Measurements from ENCODE around the gene NAA15.
"Not testable (repeated sequence)": the region's sequence is repeated elsewhere in the genome, so short reads cannot be mapped to it uniquely, and the experiment has no call there.

Gene NAA15

GRCh38 chr4:139297001-139297410, 4.3 kb upstream of the NAA15 start:
- DNase-seq (ENCODE audit: low read depth in 2 of 2), result no peak

GRCh38 chr4:139299536-139299935, 1.8 kb upstream of the NAA15 start:
- no peak for DNase-seq (ENCODE audit: low read depth in 2 of 2)

GRCh38 chr4:139300431-139301112, 733 bp upstream of the NAA15 start:
- no peak for DNase-seq (ENCODE audit: low read depth in 2 of 2)

- DNase-seq (ENCODE audit: low read depth in 2 of 2), result peak; percentile 45 to 47
Observed at GRCh38 chr4:139301821-139302611, 711 bp downstream of the NAA15 start, which contains the start of gene NDUFC1. TSS of gene NDUFC1 (minus strand) at chr4:139302477. CDS start at chr4:139295798, 6,679 bp downstream.

GRCh38 chr4:139304920-139305319, 3.6 kb downstream of the NAA15 start:
- no peak for DNase-seq (ENCODE audit: low read depth in 2 of 2)

- DNase-seq (ENCODE audit: low read depth in 2 of 2), result no peak
Observed at GRCh38 chr4:139311909-139312308, 10.6 kb downstream of the NAA15 start.

GRCh38 chr4:139312552-139313332, 11.4 kb downstream of the NAA15 start:
- no peak for DNase-seq (ENCODE audit: low read depth in 2 of 2)

- DNase-seq (ENCODE audit: low read depth in 2 of 2), result not testable (repeated sequence)
Observed at GRCh38 chr4:139313414-139313813, 12.1 kb downstream of the NAA15 start.

- DNase-seq (ENCODE audit: low read depth in 2 of 2), result no peak
Observed at GRCh38 chr4:139314047-139314800, 12.9 kb downstream of the NAA15 start.

- no peak for DNase-seq (ENCODE audit: low read depth in 2 of 2)
Observed at GRCh38 chr4:139315221-139315675, 13.9 kb downstream of the NAA15 start.

- DNase-seq (ENCODE audit: low read depth in 2 of 2), result no peak
Observed at GRCh38 chr4:139316733-139317132, 15.4 kb downstream of the NAA15 start.

- DNase-seq (ENCODE audit: low read depth in 2 of 2), result no peak
Observed at GRCh38 chr4:139317635-139318034, 16.3 kb downstream of the NAA15 start.

GRCh38 chr4:139319571-139319970, 18.3 kb downstream of the NAA15 start:
- DNase-seq (ENCODE audit: low read depth in 2 of 2), result no peak

GRCh38 chr4:139322070-139322469, 20.8 kb downstream of the NAA15 start:
- DNase-seq (ENCODE audit: low read depth in 2 of 2), result not testable (repeated sequence)

GRCh38 chr4:139322541-139322940, 21.2 kb downstream of the NAA15 start:
- not testable (repeated sequence) for DNase-seq (ENCODE audit: low read depth in 2 of 2)

GRCh38 chr4:139324620-139325019, 23.3 kb downstream of the NAA15 start:
- no peak for DNase-seq (ENCODE audit: low read depth in 2 of 2)

- no peak for DNase-seq (ENCODE audit: low read depth in 2 of 2)
Observed at GRCh38 chr4:139329665-139330200, 28.4 kb downstream of the NAA15 start.

- no peak for DNase-seq (ENCODE audit: low read depth in 2 of 2)
Observed at GRCh38 chr4:139330283-139330682, 29.0 kb downstream of the NAA15 start.

GRCh38 chr4:139331185-139331584, 29.9 kb downstream of the NAA15 start:
- DNase-seq (ENCODE audit: low read depth in 2 of 2), result no peak

- DNase-seq (ENCODE audit: low read depth in 2 of 2), result no peak
Observed at GRCh38 chr4:139333046-139333445, 31.7 kb downstream of the NAA15 start.

- DNase-seq (ENCODE audit: low read depth in 2 of 2), result no peak
Observed at GRCh38 chr4:139337612-139338011, 36.3 kb downstream of the NAA15 start.

Measured in stimulated activated CD4-positive, alpha-beta T cell treated with anti-CD3 and anti-CD28 coated beads, Interleukin-15, amount 100 ng/mL, for 48 hours (primary cell).